ENCODE results near the gene COX7A2L. TPM values are rescaled to one million over a fixed set of nuclear protein-coding genes. Genes with fewer than 3 reads are reported as not detected.
"Not testable (repeated sequence)": the region's sequence is repeated elsewhere in the genome, so short reads cannot be mapped to it uniquely, and the experiment has no call there.

COX7A2L gene
- total RNA-seq, 1 donor from 2014 or later: 98.4 TPM

GRCh38 chr2:42342061-42342794 is 18.8 kb downstream of the COX7A2L start:
- intact Hi-C loops (cut with micrococcal nuclease): no loop called here
- peak; percentile 82 for ATAC-seq
- no peak for DNase-seq

GRCh38 chr2:42340938-42341636 is 19.9 kb downstream of the COX7A2L start:
- intact Hi-C loops (cut with micrococcal nuclease): no loop called here
- no peak for ATAC-seq

GRCh38 chr2:42340045-42340937 is 20.7 kb downstream of the COX7A2L start:
- DNase-seq (no peak), ATAC-seq (no peak)
- intact Hi-C loops (cut with micrococcal nuclease): no loop called here

More at GRCh38 chr2:42340938-42341636, 19.9 kb downstream of the COX7A2L start:
- no peak for DNase-seq

GRCh38 chr2:42339191-42339912 is 21.7 kb downstream of the COX7A2L start:
- ATAC-seq: no peak
- intact Hi-C loops (cut with micrococcal nuclease): no loop called here
- DNase-seq: no peak

- ATAC-seq: no peak
- DNase-seq: no peak
- intact Hi-C loops (cut with micrococcal nuclease): no loop called here
Observed at GRCh38 chr2:42338567-42339190, 22.3 kb downstream of the COX7A2L start.

- no peak for ATAC-seq
- no peak for DNase-seq
- intact Hi-C loops (cut with micrococcal nuclease): no loop called here
Observed at GRCh38 chr2:42337846-42338566, 23.0 kb downstream of the COX7A2L start.

DNA sequence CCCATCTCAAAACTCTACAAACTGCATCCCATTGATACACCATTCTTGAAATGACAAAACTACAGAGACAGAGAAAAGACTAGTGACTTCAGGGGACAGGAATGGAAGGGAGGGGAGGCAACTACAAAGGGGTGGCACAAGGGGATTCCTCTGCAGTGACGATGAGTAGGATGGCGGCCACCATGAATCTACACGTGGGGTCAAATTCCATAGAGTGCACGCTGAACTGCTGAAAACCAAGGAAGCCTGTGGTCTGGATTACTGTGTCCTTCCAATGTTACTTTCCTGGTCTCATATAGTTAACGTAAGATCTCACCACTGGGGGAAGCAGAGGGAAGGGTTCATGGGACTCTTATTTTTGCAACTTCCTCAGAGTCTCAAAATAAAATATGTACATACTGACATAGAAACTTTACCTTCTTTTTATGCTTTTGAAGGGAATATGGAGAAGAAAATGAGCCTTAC is 23.6 kb downstream of the COX7A2L start:
- intact Hi-C loops (cut with micrococcal nuclease): no loop called here

GRCh38 chr2:42336361-42336965 is 24.6 kb downstream of the COX7A2L start:
- peak; percentile 12 for ATAC-seq
- intact Hi-C loops (cut with micrococcal nuclease): no loop called here

More for the DNA sequence above, 23.6 kb downstream of the COX7A2L start:
- ATAC-seq (no peak), DNase-seq (no peak)

GRCh38 chr2:42335514-42336104 is 25.4 kb downstream of the COX7A2L start:
- intact Hi-C loops (cut with micrococcal nuclease): no loop called here
- ATAC-seq (no peak), DNase-seq (no peak)

More at GRCh38 chr2:42336361-42336965, 24.6 kb downstream of the COX7A2L start:
- no peak for DNase-seq

GRCh38 chr2:42334865-42335264 is 26.2 kb downstream of the COX7A2L start:
- DNase-seq; intact Hi-C loops (cut with micrococcal nuclease); ATAC-seq: not testable (repeated sequence)

DNA sequence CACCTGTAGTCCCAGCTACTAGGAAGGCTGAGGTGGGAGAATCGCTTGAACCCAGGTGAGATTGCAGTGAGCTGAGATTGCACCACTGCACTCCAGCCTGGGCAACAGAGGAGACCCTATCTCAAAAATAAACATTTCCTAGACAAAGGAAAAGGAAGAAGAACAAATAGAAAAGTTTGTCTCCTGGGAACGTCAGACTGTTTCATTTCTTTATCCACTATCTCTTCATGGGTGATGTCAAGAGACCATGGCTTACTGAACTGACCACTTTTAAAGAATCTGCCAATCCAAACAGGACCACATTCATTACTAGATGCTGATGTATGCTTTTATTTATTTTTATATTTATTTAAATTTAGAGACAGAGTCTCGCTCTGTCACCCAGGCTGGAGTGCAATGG is 26.8 kb downstream of the COX7A2L start:
- DNase-seq (no peak), ATAC-seq (no peak)
- intact Hi-C loops (cut with micrococcal nuclease): no loop called here

DNA sequence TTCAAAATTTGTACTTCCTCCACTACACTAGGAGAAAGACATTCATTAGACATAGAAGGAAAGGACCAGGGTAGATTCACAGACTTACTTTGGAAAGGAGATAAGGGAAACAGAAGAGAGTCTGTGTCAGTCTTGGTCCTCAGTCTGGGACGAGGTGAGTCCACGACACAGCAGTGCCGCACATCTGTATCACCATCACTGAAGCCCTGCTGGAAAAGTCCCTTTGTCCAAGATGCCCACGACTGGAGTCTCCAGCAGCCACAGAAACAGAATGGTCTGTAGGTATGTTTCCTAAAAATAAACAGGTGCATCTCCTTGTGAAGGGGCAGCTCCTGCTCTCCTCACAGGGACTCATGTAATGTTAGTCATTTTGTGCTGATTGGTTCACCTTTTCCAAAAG is 27.4 kb downstream of the COX7A2L start:
- intact Hi-C loops (cut with micrococcal nuclease): no loop called here
- no peak for ATAC-seq
- no peak for DNase-seq

- intact Hi-C loops (cut with micrococcal nuclease): no loop called here
- ATAC-seq (no peak), DNase-seq (no peak)
Observed at GRCh38 chr2:42332575-42332974, 28.4 kb downstream of the COX7A2L start.

GRCh38 chr2:42331569-42332284 is 29.3 kb downstream of the COX7A2L start:
- DNase-seq (no peak), ATAC-seq (no peak)
- intact Hi-C loops (cut with micrococcal nuclease): no loop called here

- intact Hi-C loops (cut with micrococcal nuclease): loop anchor here (10.0 kb wide), 1 partner anchor 235 kb away; no protein-coding TSS in a partner anchor
- ATAC-seq: no peak
Observed at GRCh38 chr2:42329736-42330135, 31.3 kb downstream of the COX7A2L start.

DNA sequence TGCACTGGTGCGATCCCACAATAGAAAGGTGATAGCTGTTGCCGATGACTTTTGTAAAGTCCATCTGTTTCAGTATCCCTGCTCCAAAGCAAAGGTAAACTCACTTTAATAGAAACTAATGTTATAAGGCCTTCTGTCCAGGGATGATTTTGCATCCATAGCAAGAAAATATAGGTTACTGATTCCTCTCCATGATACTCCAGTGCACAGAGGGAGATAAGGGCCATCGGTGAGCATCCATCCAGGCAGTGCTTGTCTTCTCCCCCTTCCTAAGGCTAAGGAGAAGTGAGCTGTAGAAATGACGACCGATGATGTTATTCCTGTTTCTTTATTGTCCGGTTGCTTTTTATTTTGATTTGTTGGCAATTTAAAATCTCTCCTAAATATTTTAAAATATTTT is 32.1 kb downstream of the COX7A2L start:
- DNase-seq (no peak), ATAC-seq (no peak)
- intact Hi-C loops (cut with micrococcal nuclease): loop anchor here (10.0 kb wide), 1 partner anchor 234 kb away; no protein-coding TSS in a partner anchor

More at GRCh38 chr2:42329736-42330135, 31.3 kb downstream of the COX7A2L start:
- DNase-seq: no peak
